NCI-H1048 (cell line): ENCODE results near the gene SCAF4.
"Not testable (repeated sequence)": the region's sequence is repeated elsewhere in the genome, so short reads cannot be mapped to it uniquely, and the experiment has no call there.

ENCODE experiments used
- DNase-seq: peaks from one replicate; lab custom pipeline; 2025; lab: John Stamatoyannopoulos, UW

The SCAF4 gene

DNA sequence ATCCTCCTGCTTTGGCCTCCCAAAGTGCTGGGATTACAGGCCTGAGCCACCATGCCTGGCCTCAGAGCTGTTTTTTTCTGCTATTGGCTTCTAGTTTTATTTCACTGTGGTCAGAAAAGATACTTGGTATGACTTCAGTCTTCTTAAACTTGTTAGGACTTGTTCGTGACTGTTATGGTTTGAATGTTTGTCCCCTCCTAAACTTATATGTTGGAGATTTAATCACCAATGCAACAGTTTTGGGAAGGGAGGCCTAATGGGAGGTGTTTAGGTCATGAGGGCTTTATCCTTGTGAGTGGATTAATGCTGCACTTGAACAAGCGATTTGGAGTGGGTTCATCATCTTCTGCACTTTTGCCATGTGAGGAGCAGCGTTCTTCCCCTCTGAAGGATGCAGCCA is 96.9 kb downstream of the SCAF4 start:
- no peak for DNase-seq

DNA sequence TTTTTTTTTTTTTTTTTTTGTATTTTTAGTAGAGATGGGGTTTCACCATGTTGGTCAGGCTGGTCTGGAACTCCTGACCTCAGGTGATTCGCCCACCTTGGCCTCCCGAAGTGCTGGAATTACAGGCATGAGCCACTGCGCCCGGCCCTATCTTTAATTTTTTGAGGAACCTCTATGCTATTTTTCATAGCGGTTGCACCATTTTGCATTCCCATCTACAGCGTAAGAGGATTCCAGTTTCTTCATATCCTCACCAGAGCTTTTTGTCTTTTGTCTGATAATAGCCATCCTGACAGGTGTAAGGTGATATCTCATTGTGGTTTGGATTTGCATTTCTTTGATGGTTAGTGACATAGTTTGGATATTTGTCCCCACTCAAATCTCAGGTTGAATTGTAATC is 100.0 kb downstream of the SCAF4 start:
- not testable (repeated sequence) for DNase-seq

DNA sequence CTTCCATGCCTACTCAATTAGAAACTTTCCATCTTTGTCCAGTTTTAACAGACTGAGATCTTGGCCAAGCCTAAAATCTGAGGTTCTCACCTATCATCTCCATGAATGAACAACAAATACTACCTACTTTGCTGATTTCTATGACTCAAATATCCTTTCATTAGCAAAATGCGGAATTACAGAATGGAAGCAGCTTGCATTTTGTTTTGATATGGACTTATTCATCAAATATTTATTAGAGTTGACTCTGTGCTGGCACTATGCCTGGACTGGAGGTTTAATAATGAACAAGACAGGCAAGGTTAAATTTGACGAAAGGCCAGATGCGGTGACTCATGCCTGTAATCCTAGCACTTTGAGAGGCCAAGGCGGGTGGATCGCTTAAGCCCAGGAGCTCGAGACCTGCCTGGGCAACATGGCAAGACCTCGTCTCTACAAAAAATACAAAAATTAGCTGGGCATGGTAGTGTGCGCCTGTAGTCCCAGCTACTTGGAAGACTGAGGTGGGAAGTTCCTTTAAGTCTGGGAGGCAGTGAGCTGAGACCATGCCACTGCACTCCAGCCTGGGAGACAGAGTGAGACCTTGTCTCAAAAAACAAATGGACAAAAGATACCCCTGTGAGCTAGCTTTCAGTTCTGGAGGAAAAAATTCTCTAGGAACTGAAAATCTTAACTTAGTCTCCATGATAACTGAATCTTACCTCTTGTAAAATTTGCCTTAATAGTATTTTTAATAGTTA is 101.8 kb downstream of the SCAF4 start:
- no peak for DNase-seq

DNA sequence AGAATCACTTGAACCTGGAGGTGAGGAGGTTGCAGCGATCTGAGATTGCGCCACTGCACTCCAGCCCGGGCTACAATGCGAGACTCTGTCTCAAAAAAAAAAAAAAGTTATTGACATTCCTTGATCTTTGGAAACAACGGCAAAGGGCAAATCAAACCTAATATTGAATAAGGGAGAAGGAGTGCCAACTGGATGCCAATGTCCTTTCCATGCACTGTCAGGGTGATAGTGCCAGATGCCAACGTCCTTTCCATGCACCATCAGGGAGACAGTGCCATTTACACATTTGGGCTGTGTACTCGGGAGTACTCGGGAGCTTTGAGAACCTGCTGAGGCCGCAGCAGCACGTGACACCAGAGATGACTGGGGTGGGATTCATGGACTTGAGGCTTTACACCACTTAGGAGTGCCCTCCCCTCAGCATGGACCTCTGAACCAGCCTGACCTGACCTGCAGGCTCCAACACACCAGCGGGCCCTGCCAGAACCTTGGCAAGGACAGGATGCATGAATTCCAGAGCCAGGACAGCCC is 106.9 kb downstream of the SCAF4 start:
- no peak for DNase-seq

DNA sequence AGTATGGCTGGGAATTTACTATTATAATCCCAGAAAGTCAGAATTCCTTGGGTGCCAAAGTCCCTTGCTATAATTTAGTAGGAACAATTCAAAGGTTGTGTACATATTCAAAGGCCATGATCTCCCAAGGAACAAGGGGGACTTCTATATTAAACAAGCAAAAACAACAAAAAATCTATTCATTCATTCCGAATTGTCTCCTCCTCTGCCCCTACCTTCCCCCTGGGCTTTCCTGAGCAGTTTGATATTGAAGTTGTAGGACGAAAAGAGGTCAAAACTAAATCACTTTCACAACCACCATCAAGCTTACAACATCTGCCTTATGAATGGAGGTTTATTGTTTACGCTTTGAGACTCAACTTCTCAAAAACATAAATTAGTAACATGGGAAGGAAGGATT is 107.7 kb downstream of the SCAF4 start:
- no peak for DNase-seq

DNA sequence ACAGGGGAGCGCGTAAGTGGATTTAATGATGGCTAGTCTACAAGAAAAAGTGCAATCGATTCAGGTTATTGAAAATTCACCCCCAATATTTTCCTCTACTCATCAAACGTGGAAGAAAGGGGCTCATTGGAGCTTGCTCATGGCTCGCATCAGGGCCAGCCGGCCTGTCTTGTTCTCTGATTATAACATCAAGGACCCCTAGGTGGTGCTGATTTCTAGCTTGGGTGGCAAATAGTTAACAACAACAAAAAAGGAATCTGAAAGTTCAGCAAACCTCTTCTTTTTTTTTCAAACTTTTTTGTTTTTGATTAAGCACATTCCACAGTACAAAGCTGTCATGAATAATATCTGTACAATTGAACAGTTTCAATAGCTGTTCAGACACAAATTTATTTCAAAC is 108.3 kb downstream of the SCAF4 start:
- no peak for DNase-seq

DNA sequence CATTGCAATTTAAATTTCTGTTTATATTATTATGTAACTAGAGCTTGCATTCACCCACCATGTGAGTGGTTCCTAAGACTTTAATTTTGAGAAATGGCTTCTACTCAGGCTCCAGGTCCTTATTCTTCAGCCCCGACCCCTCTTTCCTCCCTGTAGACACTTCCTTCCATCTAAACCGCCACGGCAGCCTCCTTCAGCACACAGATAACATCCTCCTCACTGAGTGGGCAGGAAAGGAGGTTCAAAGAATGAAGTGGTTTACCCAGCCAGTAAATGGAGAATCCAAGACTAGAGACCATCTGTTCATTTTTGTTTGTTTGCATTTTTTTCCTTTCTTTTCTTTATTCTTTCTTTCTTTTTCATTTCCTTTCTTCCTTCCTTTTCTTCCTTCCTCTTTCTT is 109.5 kb downstream of the SCAF4 start:
- DNase-seq = no peak
